ENCODE data around the gene PDZD11. TPM values are rescaled to one million over a fixed set of nuclear protein-coding genes. Genes with fewer than 3 reads are reported as not detected.
"Not testable (repeated sequence)": the region's sequence is repeated elsewhere in the genome, so short reads cannot be mapped to it uniquely, and the experiment has no call there.

Gene PDZD11
- total RNA-seq, 3 donors from 2014 or later, result 16.0 to 19.1 (median 17.1) TPM

DNA sequence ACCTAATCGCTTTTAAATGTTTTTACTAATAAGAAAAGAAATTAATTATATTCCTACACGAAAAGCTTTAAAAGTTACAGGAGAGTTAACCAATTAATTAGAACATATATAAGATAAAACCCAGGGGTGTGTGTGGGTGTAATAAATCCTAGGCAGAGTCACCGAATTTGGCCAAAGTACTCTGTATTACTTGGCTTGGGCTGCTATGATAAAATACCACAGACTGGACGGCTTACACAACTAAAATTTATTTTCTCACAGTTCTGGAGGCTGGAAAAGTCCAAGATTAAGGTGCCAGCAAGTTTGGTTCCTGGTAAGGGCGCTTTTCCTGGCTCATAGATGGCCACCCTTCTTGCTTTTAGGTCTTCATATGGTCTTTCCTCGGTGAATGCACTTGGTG, 44.8 kb downstream of the PDZD11 start:
- H3K4me1 Mint-ChIP-seq (ENCODE audit: low read depth), result no peaks in the 10 kb centered on the region
- no peak for ATAC-seq
- DNase-seq, result no peak
- no peaks in the 10 kb centered on the region for H3K9me3 Mint-ChIP-seq
- H3K4me3 Mint-ChIP-seq, result no peak overlapping the region
- H3K36me3 Mint-ChIP-seq (ENCODE audit: insufficient read depth), result no peaks in the 10 kb centered on the region
- no peaks in the 10 kb centered on the region for H3K27me3 Mint-ChIP-seq (ENCODE audit: low read depth)

DNA sequence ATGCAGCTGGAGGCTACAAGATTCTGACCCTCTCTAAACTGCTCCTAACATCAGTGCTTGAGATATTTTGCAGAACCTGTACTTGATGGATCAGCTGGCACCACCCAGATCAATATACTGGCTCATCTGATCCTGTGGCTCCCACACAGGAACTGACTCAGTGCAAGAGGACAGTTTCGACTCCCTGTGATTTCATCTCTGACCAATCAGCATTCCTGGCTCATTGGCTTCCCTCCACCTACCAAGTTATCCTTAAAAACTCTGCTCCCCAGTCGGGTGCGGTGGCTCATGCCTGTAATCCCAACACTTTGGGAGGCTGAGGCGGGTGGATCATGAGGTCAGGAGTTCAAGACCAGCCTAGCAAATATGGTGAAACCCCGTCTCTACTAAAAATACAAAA, 46.1 kb downstream of the PDZD11 start:
- ATAC-seq; H3K9me3 Mint-ChIP-seq; H3K4me3 Mint-ChIP-seq; DNase-seq; H3K36me3 Mint-ChIP-seq (ENCODE audit: insufficient read depth); H3K4me1 Mint-ChIP-seq (ENCODE audit: low read depth); H3K27me3 Mint-ChIP-seq (ENCODE audit: low read depth): not testable (repeated sequence)

DNA sequence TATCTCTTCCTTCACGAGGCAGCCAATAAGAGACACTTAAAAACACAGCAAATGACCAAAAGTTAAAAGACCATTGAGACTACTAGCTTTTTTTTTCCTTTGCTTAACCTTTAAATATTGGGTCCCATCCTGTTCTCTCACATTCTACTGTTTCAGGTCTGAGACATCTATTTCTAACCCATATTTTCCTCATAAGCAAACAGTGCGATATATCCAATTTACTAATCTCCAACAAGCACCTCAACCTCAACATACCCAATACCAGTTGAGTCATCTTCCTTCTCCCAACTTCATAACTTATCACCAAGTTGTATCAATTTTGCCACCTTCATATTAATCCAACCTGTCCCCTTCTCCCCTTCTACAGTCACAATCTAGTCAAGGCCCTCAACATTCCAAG, 48.2 kb downstream of the PDZD11 start:
- H3K4me3 Mint-ChIP-seq, result no peak overlapping the region
- no peaks in the 10 kb centered on the region for H3K36me3 Mint-ChIP-seq (ENCODE audit: insufficient read depth)
- ATAC-seq (no peak), DNase-seq (no peak)
- H3K27me3 Mint-ChIP-seq (ENCODE audit: low read depth), result no peaks in the 10 kb centered on the region
- H3K4me1 Mint-ChIP-seq (ENCODE audit: low read depth), result no peaks in the 10 kb centered on the region
- H3K9me3 Mint-ChIP-seq, result no peaks in the 10 kb centered on the region

GRCh38 chrX:70240751-70241150, 49.0 kb downstream of the PDZD11 start:
- no peaks in the 10 kb centered on the region for H3K4me1 Mint-ChIP-seq (ENCODE audit: low read depth)
- no peaks in the 10 kb centered on the region for H3K36me3 Mint-ChIP-seq (ENCODE audit: insufficient read depth)
- H3K4me3 Mint-ChIP-seq, result no peak overlapping the region
- no peaks in the 10 kb centered on the region for H3K9me3 Mint-ChIP-seq
- H3K27me3 Mint-ChIP-seq (ENCODE audit: low read depth), result no peaks in the 10 kb centered on the region
- ATAC-seq (no peak), DNase-seq (no peak)

Other genes with a start within 250 kb of the PDZD11 start
- not detected for gene AWAT2, start 240.0 kb downstream of the PDZD11 start, total RNA-seq
- gene OTUD6A, start 227.5 kb downstream of the PDZD11 start, total RNA-seq, result not detected
- 10 to 100 TPM; 26.2 to 28.5 (median 26.6) TPM for gene IGBP1, start 156.5 kb downstream of the PDZD11 start, total RNA-seq
- gene DGAT2L6, start 112.4 kb downstream of the PDZD11 start, total RNA-seq, result not detected
- gene AWAT1, start 55.3 kb downstream of the PDZD11 start, total RNA-seq, result not detected
- under 1 TPM in 1 of 3 donors, not detected in 2; 0.18 TPM for gene P2RY4, start 29.7 kb downstream of the PDZD11 start, total RNA-seq
- not detected for gene ARR3, start 21.6 kb downstream of the PDZD11 start, total RNA-seq
- not detected for gene RAB41, start 7.8 kb downstream of the PDZD11 start, total RNA-seq
- 1 to 10 TPM; 1.4 to 2.4 (median 2.0) TPM for gene KIF4A, start 177 bp upstream of the PDZD11 start, total RNA-seq
- gene GDPD2, start 133.4 kb upstream of the PDZD11 start, total RNA-seq, result not detected
- gene DLG3, start 154.9 kb upstream of the PDZD11 start, total RNA-seq, result 1 to 10 TPM; 8.0 to 9.1 (median 9.0) TPM

Measured in activated T-cell treated with anti-CD3 and anti-CD28 coated beads, Interleukin-2, amount 50 U/mL, for 4 hours (primary cell).